Measurements from ENCODE around the gene VRK3. TPM values are rescaled to one million over a fixed set of nuclear protein-coding genes. Genes with fewer than 3 reads are reported as not detected.
A peak's percentile ranks its signal among the peaks of the same experiment; 100 is the strongest.

VRK3 gene
- total and polyA plus RNA-seq, 7 donors, result 17.4 to 51.6 (median 30.7) TPM

- intact Hi-C loops (cut with DNase I), result no loop called here
- peak overlapping the region; percentile 58 to 77 (median 70) for H3K27ac ChIP-seq
- no peak for TF ChIP-seq POLR2A (IDR thresholded peaks at IDR 0.05)
- TF ChIP-seq POLR2AphosphoS5 (IDR thresholded peaks at IDR 0.05), result peak in 1 of 4 donors; percentile 51
- H3K9me3 ChIP-seq, result peaks cover 2 to 13% (median 3%) of the 10 kb centered on the region in 4 donors
- WGBS, 2 donors, result 1 to 2% methylated on average over 52 of the region's 52 CpGs
- H3K36me3 ChIP-seq, result peaks cover under 1 to 24% (median 8%) of the 10 kb centered on the region in 4 donors
- H3K4me1 ChIP-seq, result peaks cover 0 to 16% (median 12%) of the 10 kb centered on the region in 4 donors
- H3K4me3 ChIP-seq, result peak overlapping the region; percentile 23 to 57 (median 50)
- no peaks in the 10 kb centered on the region for H3K27me3 ChIP-seq
- peak; percentile 89 for DNase-seq
Observed at GRCh38 chr19:50050406-50051227, 25.4 kb upstream of the VRK3 start.

DNA sequence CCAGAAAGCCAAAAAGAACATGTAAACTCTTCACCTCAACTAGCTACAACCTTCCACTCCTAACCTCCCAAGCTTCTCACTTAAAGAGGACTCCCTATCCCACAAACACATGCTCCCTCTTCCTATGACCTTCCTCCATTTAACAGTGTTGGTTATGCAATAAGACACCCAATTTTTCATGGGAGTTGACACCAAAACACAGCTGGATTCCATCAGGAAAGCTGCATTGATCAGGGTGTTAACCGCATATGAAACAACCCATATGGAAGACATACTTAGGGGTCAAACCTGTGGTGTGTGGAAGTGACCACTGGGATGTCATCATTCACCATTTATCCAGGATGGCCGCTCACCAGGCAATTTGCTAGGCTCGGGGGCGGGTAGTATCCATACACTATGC lies 22.5 kb upstream of the VRK3 start:
- H3K27me3 ChIP-seq, result no peaks in the 10 kb centered on the region
- H3K4me1 ChIP-seq, result peaks cover 0 to 16% (median 12%) of the 10 kb centered on the region in 4 donors
- TF ChIP-seq EP300 (IDR thresholded peaks at IDR 0.05), result no peak
- TF ChIP-seq POLR2AphosphoS5 (IDR thresholded peaks at IDR 0.05), result no peak
- TF ChIP-seq, protein P1, sequence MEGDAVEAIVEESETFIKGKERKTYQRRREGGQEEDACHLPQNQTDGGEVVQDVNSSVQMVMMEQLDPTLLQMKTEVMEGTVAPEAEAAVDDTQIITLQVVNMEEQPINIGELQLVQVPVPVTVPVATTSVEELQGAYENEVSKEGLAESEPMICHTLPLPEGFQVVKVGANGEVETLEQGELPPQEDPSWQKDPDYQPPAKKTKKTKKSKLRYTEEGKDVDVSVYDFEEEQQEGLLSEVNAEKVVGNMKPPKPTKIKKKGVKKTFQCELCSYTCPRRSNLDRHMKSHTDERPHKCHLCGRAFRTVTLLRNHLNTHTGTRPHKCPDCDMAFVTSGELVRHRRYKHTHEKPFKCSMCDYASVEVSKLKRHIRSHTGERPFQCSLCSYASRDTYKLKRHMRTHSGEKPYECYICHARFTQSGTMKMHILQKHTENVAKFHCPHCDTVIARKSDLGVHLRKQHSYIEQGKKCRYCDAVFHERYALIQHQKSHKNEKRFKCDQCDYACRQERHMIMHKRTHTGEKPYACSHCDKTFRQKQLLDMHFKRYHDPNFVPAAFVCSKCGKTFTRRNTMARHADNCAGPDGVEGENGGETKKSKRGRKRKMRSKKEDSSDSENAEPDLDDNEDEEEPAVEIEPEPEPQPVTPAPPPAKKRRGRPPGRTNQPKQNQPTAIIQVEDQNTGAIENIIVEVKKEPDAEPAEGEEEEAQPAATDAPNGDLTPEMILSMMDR (IDR thresholded peaks at IDR 0.05), result no peak
- intact Hi-C loops (cut with DNase I), result no loop called here
- peaks cover 21 to 54% (median 33%) of the 10 kb centered on the region in 4 donors for H3K36me3 ChIP-seq
- no peak overlapping the region for H3K4me3 ChIP-seq
- DNase-seq, result no peak
- no peak overlapping the region for H3K27ac ChIP-seq
- H3K9me3 ChIP-seq, result peaks cover 7 to 31% (median 15%) of the 10 kb centered on the region in 4 donors
- WGBS, 2 donors, result 97 to 98% methylated on average over 4 of the region's 4 CpGs

- H3K27me3 ChIP-seq, result no peaks in the 10 kb centered on the region
- DNase-seq, result peak; percentile 70
- peaks cover 0 to 16% (median 12%) of the 10 kb centered on the region in 4 donors for H3K4me1 ChIP-seq
- intact Hi-C loops (cut with DNase I), result no loop called here
- 85 to 92% methylated on average over 14 of the region's 14 CpGs for WGBS, 2 donors
- no peak for TF ChIP-seq EP300 (IDR thresholded peaks at IDR 0.05)
- TF ChIP-seq, protein P1 (IDR thresholded peaks at IDR 0.05), result peak; percentile 38 to 82 (median 69)
- H3K9me3 ChIP-seq, result peaks cover 7 to 31% (median 15%) of the 10 kb centered on the region in 4 donors
- H3K4me3 ChIP-seq, result no peak overlapping the region
- H3K36me3 ChIP-seq, result peaks cover 29 to 62% (median 41%) of the 10 kb centered on the region in 4 donors
- no peak overlapping the region for H3K27ac ChIP-seq
Observed at GRCh38 chr19:50046649-50047503, 21.7 kb upstream of the VRK3 start.

GRCh38 chr19:50044922-50045321 lies 19.8 kb upstream of the VRK3 start:
- intact Hi-C loops (cut with DNase I), result no loop called here
- peaks cover 49 to 81% (median 59%) of the 10 kb centered on the region in 4 donors for H3K36me3 ChIP-seq
- peaks cover 0 to 1% (median under 1%) of the 10 kb centered on the region in 4 donors for H3K4me1 ChIP-seq
- no peak overlapping the region for H3K27ac ChIP-seq
- H3K4me3 ChIP-seq, result no peak overlapping the region
- no peaks in the 10 kb centered on the region for H3K27me3 ChIP-seq
- WGBS, 2 donors, result 96 to 98% methylated on average over 7 of the region's 7 CpGs
- TF ChIP-seq POLR2A (IDR thresholded peaks at IDR 0.05), result no peak
- no peak for TF ChIP-seq POLR2AphosphoS5 (IDR thresholded peaks at IDR 0.05)
- TF ChIP-seq, protein P1 (IDR thresholded peaks at IDR 0.05), result no peak
- H3K9me3 ChIP-seq, result peaks cover 7 to 31% (median 15%) of the 10 kb centered on the region in 4 donors
- DNase-seq, result no peak

- 98% methylated on average over 2 of the region's 2 CpGs for WGBS, 2 donors
- TF ChIP-seq EP300 (IDR thresholded peaks at IDR 0.05) (no peak), POLR2AphosphoS5 (IDR thresholded peaks at IDR 0.05) (no peak), POLR2A (IDR thresholded peaks at IDR 0.05) (no peak)
- TF ChIP-seq, protein P1 (IDR thresholded peaks at IDR 0.05), result no peak
- Histone ChIP-seq H3K27me3 (no peaks in the 10 kb centered on the region), H3K27ac (no peak overlapping the region), H3K4me1 (no peaks in the 10 kb centered on the region), H3K4me3 (no peak overlapping the region), H3K9me3 (peaks cover 7 to 31% (median 15%) of the 10 kb centered on the region in 4 donors), H3K36me3 (peaks cover 58 to 91% (median 68%) of the 10 kb centered on the region in 4 donors)
- intact Hi-C loops (cut with DNase I), result no loop called here
- no peak for DNase-seq
Observed at GRCh38 chr19:50043967-50044366, 18.8 kb upstream of the VRK3 start.

All from sigmoid colon (tissue), 7 donors.